ENCODE measurements around the gene FOXO1.

GRCh38 chr13:40664350-40665125 lies 1.9 kb downstream of the FOXO1 start:
- no peak for TF ChIP-seq CTCF (IDR thresholded peaks at IDR 0.05 in 2 of 3, conservative IDR thresholded peaks at IDR 0.05 in 1 of 3; ENCODE audit: borderline replicate concordance in 1 of 3, insufficient read depth in 1 of 3, low read depth in 2 of 3, low read length in 2 of 3)
- TF ChIP-seq EZH2 (IDR thresholded peaks at IDR 0.05): no peak
- no peak for TF ChIP-seq POLR2AphosphoS5 (IDR thresholded peaks at IDR 0.05; ENCODE audit: low read depth, low read length)
- peak; percentile 61 for TF ChIP-seq MAX (IDR thresholded peaks at IDR 0.05)
- TF ChIP-seq REST (IDR thresholded peaks at IDR 0.05; ENCODE audit: low read depth): no peak
- TF ChIP-seq JUND (IDR thresholded peaks at IDR 0.05): no peak
- no peak for TF ChIP-seq CEBPB (IDR thresholded peaks at IDR 0.05; ENCODE audit: low read depth)
- no peak for TF ChIP-seq ZFX (IDR thresholded peaks at IDR 0.05)
- TF ChIP-seq ELF1 (IDR thresholded peaks at IDR 0.05; ENCODE audit: borderline replicate concordance, low read depth): no peak
- TF ChIP-seq POLR2A (IDR thresholded peaks at IDR 0.05; ENCODE audit: borderline replicate concordance, extremely low read depth, insufficient read depth, insufficient read length): peak; percentile 26
- no peak for TF ChIP-seq ZBTB33 (IDR thresholded peaks at IDR 0.05; ENCODE audit: extremely low read depth, insufficient replicate concordance, low read length)
- no peak for TF ChIP-seq SIN3A (IDR thresholded peaks at IDR 0.05; ENCODE audit: low read depth)
- no peak for TF ChIP-seq RAD21 (IDR thresholded peaks at IDR 0.05; ENCODE audit: low read depth)

Measured in HCT116 (cell line).